Activated naive CD4-positive, alpha-beta T cell treated with anti-CD3 and anti-CD28 coated beads for 36 hours (primary cell): Measurements from ENCODE around the gene PAN3. TPM values are rescaled to one million over a fixed set of nuclear protein-coding genes. Genes with fewer than 3 reads are reported as not detected.

ENCODE experiments used
- CTCF ChIA-PET: fragments of 350-600 bp; sonication (Branson Sonifier 250); formaldehyde crosslinking; loops from one replicate; lab custom pipeline; 2021; ENCODE audit warnings: antibody characterized with exemption; lab: Charles Lee
- DNase-seq: peaks from one replicate; pipeline ENCODE4 v3.0.0-alpha.2; 2020
- H3K27ac Mint-ChIP-seq: one replicate; pipeline ENCODE4 v1.8.0; 2021; ENCODE audit warnings: mild to moderate bottlenecking, mixed read lengths
- H3K27me3 Mint-ChIP-seq: one replicate; pipeline ENCODE4 v1.8.0; 2021; ENCODE audit warnings: low read depth, mixed read lengths
- H3K36me3 Mint-ChIP-seq: one replicate; pipeline ENCODE4 v1.8.0; 2021; ENCODE audit warnings: low read depth, mixed read lengths
- H3K4me1 Mint-ChIP-seq: one replicate; pipeline ENCODE4 v1.8.0; 2021; ENCODE audit warnings: low read depth, mixed read lengths
- H3K4me3 Mint-ChIP-seq: one replicate; pipeline ENCODE4 v1.8.0; 2021; ENCODE audit warnings: mild to moderate bottlenecking, moderate library complexity, mixed read lengths
- H3K9me3 Mint-ChIP-seq: one replicate; pipeline ENCODE4 v1.8.0; 2021; ENCODE audit warnings: mixed read lengths
- intact Hi-C: fragments of 100-400 bp; cut with micrococcal nuclease; formaldehyde crosslinking; loops from one replicate; pipeline ENCODE4 v1.15.1; 2023
- total RNA-seq, 2 experiments: library from RNA; stranded (reverse); gene quantifications; one replicate each; pipeline ENCODE4 v1.2.3, GENCODE V29; 2021

PAN3 gene
- total RNA-seq, 2 experiments from 2014 or later, result 21.2 to 21.7 TPM

DNA sequence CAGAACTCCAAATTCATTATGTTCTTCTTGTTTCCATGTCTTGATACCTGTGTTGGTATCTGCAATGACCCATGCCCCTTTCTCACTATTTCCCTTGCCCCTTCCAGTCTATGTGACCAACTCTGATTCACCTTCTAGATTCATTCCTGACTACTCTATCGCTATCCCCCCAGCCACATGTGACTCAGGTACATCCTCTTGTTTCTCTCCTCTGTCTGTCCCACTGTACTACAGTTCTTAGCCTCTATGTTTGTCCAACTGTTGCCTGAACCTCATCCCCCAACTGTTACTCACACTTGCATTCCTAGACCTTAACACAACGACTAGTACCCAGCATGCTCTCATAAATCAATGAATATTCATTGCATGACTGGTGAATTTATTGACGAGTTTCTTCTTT lies 27.9 kb upstream of the PAN3 start:
- Mint-ChIP-seq H3K4me1 (no peaks in the 10 kb centered on the region), H3K9me3 (no peaks in the 10 kb centered on the region), H3K27ac (no peak overlapping the region), H3K36me3 (no peaks in the 10 kb centered on the region), H3K4me3 (no peak overlapping the region), H3K27me3 (peaks cover 2% of the 10 kb centered on the region)
- CTCF ChIA-PET, result no interaction called here
- DNase-seq, result no peak
- intact Hi-C loops, result no loop called here

DNA sequence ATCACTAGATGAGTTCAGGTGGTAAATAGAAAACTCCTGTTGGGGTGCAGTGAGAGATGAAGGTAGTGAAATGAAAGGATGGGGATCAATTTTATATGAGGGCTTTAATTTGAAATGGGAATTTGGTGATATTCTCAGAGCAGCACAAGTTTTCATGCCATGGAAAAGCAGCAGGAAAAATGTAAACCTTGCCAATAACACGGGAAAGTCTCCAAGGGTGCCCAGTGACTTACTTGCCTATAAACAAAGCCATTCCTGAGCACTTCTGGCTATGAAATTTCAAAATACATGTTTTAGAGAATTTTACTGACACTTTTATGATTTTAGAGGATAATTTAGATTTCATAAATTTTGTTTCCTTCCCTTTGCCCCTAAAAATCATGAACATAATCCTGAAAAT lies 21.6 kb upstream of the PAN3 start:
- H3K36me3 Mint-ChIP-seq, result no peaks in the 10 kb centered on the region
- DNase-seq, result no peak
- CTCF ChIA-PET, result no interaction called here
- H3K4me1 Mint-ChIP-seq, result no peaks in the 10 kb centered on the region
- H3K4me3 Mint-ChIP-seq, result no peak overlapping the region
- H3K9me3 Mint-ChIP-seq, result no peaks in the 10 kb centered on the region
- intact Hi-C loops, result no loop called here
- H3K27me3 Mint-ChIP-seq, result peaks cover 4% of the 10 kb centered on the region
- no peak overlapping the region for H3K27ac Mint-ChIP-seq

DNA sequence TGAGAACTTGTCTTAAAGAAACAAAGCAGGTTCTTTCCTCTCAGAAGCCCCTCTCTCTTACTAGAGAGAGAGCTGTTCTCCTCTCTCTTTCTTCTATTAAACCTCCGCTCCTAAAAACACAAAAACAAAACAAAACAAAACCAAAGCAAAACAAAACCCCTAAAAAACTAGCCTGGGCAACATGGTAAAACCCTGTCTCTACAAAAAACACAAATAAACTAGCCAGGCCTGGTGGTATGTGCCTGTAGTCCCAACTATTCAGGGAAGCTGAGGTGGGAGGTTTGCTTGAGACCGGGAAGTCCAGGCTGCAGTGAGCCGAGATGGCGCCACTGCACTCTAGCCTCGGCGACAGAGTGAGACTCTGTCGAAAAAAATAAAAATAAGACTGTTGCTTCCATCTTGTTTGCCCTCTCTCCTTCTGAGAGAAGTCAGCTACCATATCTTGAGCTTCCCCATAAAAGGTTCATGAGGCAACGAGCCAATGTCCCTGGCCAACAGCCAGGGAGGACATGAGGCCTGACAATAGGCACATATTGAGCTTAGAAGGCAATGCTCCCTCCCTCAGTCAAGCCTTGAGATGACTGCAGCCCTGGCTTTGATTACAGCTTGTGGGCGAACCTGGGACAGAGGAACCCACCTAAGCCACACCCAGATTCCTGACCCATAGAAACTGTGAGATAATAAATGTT lies 20.5 kb upstream of the PAN3 start:
- Mint-ChIP-seq H3K9me3 (no peaks in the 10 kb centered on the region), H3K4me3 (no peak overlapping the region), H3K4me1 (peaks cover 5% of the 10 kb centered on the region), H3K27ac (no peak overlapping the region), H3K27me3 (peaks cover 4% of the 10 kb centered on the region), H3K36me3 (no peaks in the 10 kb centered on the region)
- DNase-seq, result no peak
- CTCF ChIA-PET, result no interaction called here
- intact Hi-C loops, result no loop called here

DNA sequence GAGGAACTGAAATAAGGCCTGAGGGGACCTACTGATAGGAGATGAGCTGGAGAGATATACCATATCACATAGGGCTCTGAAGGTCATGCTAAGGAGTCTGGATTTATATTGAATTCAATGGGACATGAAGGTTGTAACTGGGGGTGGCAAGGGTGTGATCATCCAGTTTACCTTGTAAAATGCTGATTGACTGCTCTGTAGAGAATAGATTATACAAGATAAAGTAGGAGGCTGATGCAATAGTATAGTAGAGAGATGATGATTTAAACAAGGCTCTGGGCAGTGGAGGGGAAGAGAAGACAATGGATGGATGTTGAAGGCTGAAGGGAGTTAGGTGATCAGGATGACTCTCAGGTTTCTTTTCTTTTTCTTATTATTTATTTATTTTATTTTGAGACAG lies 18.0 kb upstream of the PAN3 start:
- intact Hi-C loops, result no loop called here
- peaks cover 5% of the 10 kb centered on the region for H3K4me1 Mint-ChIP-seq
- no peaks in the 10 kb centered on the region for H3K9me3 Mint-ChIP-seq
- H3K36me3 Mint-ChIP-seq, result no peaks in the 10 kb centered on the region
- H3K4me3 Mint-ChIP-seq, result no peak overlapping the region
- H3K27me3 Mint-ChIP-seq, result peaks cover 4% of the 10 kb centered on the region
- no peak for DNase-seq
- CTCF ChIA-PET, result interaction anchor here (0.7 kb wide), 1 partner anchor 66 kb away, joined by 4 read pairs; no protein-coding TSS in a partner anchor
- no peak overlapping the region for H3K27ac Mint-ChIP-seq

DNA sequence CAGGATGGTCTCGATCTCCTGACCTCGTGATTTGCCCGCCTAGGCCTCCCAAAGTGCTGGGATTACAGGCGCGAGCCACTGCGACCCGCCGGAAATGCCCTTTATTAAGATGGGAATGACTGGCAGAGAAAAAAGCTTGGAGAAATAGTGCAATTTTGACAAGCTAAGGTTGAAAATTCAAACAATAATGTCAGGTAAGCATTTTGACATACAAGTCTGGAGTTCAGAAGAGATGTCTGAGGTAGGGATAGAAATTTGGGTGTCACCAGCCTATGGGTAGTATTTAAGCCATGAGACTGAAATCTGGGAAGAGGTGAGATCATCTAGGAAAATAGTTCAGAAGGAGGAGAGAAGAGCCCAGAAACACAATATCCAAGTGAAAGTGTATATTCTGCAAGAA lies 17.1 kb upstream of the PAN3 start:
- Mint-ChIP-seq H3K4me3 (no peak overlapping the region), H3K9me3 (no peaks in the 10 kb centered on the region), H3K4me1 (peaks cover 5% of the 10 kb centered on the region), H3K36me3 (no peaks in the 10 kb centered on the region), H3K27me3 (peaks cover 4% of the 10 kb centered on the region), H3K27ac (no peak overlapping the region)
- CTCF ChIA-PET, result interaction anchor here (0.7 kb wide), 1 partner anchor 389 kb away, joined by 3 read pairs; no protein-coding TSS in a partner anchor
- intact Hi-C loops, result no loop called here
- DNase-seq, result no peak

DNA sequence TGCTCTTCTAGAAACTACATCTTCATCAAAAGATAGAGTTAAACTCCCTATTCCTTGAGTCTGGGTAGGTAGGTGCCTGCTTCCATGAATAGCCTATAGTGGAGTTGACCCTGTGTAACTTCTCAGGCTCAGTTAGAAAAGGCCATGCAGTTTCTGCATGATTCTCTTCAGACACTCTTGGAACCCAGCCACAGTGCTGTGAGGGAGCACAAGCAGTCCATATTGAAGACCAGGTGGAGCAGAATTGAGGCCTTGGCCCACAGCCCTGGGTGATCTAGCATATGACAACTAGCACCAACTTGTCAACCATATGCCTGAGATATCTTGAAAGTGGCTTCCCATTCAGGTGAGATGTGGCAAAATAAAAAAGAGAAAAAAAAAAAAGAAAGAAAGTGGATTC lies 10.3 kb upstream of the PAN3 start:
- CTCF ChIA-PET, result no interaction called here
- Mint-ChIP-seq H3K4me3 (no peak overlapping the region), H3K4me1 (no peaks in the 10 kb centered on the region), H3K9me3 (no peaks in the 10 kb centered on the region), H3K27me3 (peaks cover 2% of the 10 kb centered on the region), H3K36me3 (no peaks in the 10 kb centered on the region), H3K27ac (no peak overlapping the region)
- no peak for DNase-seq
- intact Hi-C loops, result no loop called here

DNA sequence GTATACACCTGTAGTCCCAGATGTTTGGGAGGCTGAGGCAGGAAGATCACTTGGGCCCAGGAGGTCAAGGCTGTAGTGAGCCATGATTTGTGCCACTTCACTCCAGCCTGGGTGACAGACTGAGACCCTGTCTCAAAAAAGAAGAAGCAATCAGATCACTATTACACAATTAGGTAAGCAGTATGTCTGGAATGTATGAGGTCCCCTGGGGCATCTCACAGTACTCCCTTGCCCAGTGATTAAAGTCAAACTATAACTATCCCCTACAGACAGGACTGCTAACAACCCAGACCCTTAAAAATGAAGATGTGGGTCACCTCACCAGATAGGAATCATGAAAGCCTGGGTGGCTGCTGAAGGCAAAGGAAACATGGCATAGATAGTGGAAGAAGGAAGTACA lies 9.4 kb upstream of the PAN3 start:
- intact Hi-C loops, result no loop called here
- no peaks in the 10 kb centered on the region for H3K9me3 Mint-ChIP-seq
- CTCF ChIA-PET, result no interaction called here

DNA sequence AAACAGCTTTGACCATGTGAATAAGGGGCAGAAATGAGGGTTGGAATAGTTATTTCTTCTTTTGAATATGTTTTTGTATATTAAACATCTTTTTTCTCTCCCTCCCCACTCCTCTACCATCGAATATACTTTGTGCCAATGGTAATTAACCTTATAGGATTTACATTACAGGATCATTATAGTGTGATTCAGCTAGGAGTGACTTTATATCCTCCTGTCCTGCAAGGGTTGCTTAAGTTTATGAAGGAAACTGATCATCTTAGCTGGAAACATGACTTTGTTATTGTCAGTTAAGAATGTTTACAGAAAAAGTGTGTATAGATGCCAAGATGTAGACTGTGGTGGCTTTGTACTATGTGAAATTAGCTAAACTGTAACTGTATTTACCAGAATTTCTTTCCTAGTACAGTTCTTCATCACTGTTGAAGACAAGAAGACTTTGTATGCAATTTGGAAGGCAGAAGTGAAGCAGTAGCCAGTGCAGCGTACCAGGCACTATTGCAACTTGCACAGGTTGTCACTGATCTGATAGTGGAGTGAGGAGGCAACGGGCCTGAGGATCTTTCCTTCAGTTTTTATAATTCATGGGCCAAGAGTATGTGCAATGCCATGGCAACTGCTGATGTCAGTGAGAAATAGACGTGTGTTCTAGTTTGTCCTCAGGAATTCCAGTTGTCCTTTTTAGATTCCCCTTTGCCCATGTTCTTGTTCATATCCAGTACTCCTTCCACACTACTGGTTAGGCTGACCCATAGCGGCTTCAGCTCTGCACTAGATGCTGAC lies 8.2 kb upstream of the PAN3 start:
- H3K27ac Mint-ChIP-seq, result no peak overlapping the region
- no peaks in the 10 kb centered on the region for H3K9me3 Mint-ChIP-seq
- no peak for DNase-seq
- no peaks in the 10 kb centered on the region for H3K4me1 Mint-ChIP-seq
- peaks cover 2% of the 10 kb centered on the region for H3K27me3 Mint-ChIP-seq
- intact Hi-C loops, result no loop called here
- CTCF ChIA-PET, result interaction anchor here (0.9 kb wide), 1 partner anchor 72 kb away, joined by 3 read pairs; no protein-coding TSS in a partner anchor
- no peak overlapping the region for H3K4me3 Mint-ChIP-seq
- no peaks in the 10 kb centered on the region for H3K36me3 Mint-ChIP-seq

More for the DNA sequence above, 9.4 kb upstream of the PAN3 start:
- Mint-ChIP-seq H3K36me3 (no peaks in the 10 kb centered on the region), H3K4me3 (no peak overlapping the region), H3K27me3 (peaks cover 2% of the 10 kb centered on the region), H3K27ac (no peak overlapping the region), H3K4me1 (no peaks in the 10 kb centered on the region)
- no peak for DNase-seq

DNA sequence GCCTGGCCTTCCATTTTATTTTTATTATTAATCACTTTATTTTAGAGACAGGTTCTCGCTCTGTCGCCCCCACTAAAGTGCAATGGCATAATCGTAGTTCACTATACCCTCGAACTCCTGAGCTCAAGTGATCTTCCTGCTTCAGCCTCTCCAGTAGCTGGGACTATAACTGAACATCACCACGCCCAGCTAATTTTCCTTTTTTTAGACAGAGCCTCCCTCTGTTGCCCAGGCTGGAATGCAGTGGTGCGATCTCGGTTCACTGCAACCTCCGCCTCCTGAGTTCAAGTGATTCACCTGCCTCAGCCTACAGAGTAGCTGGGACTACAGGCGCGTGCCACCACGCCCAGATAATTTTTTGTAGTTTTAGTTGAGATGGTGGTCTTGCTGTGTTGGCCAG lies 6.7 kb upstream of the PAN3 start:
- intact Hi-C loops, result no loop called here
- CTCF ChIA-PET, result no interaction called here
- no peak for DNase-seq
- Mint-ChIP-seq H3K27ac (no peak overlapping the region), H3K9me3 (no peaks in the 10 kb centered on the region), H3K27me3 (peaks cover 2% of the 10 kb centered on the region), H3K36me3 (no peaks in the 10 kb centered on the region), H3K4me3 (no peak overlapping the region), H3K4me1 (peaks cover 2% of the 10 kb centered on the region)

DNA sequence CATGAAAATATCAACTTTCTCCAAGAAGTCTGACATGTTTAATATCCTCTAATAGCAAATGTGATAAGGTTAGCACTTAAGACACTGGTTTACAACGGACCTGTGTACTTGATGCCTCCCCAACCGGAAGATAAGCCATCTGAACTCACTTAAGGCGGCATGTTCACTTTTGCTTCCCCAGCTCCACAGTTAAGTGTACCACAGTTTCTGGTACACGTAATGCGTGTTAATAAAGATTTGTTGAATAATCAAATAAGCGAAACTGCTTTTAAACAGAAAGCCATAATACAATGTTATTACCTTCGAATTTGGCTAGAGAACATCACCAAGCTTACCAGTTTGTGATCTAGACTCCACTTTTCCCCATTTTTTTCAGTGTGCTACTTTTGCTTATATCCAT lies 1.4 kb upstream of the PAN3 start:
- Mint-ChIP-seq H3K27me3 (no peaks in the 10 kb centered on the region), H3K36me3 (no peaks in the 10 kb centered on the region), H3K9me3 (no peaks in the 10 kb centered on the region), H3K27ac (peak overlapping the region; percentile 96), H3K4me1 (peaks cover 25% of the 10 kb centered on the region), H3K4me3 (peak overlapping the region; percentile 77)
- DNase-seq, result peak; percentile 25
- CTCF ChIA-PET, result no interaction called here
- intact Hi-C loops, result loop anchor here (5.0 kb wide), 2 partner anchors 500 to 885 kb away; partner anchors contain the start of gene RPL21

DNA sequence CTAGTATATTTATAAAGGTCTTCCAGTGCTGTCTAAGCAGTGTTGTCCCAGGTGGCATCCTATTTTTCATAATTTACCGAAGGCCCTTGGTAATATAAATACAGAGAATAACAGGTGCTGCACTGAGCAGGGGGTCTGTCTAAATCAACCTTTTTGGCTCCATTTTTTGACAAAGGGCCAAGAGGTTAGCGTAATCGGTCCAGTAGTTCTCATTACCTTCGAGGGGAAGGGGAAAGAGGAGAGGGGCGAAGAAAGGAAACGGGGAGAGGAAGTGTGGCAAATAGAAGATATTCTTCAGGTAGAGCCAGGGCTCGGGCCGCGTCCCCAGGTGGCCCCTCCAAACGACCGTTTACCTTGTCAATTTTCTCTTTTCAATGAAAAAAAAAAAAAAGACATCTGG lies 749 bp upstream of the PAN3 start:
- H3K27ac Mint-ChIP-seq, result peak overlapping the region; percentile 96
- intact Hi-C loops, result loop anchor here (5.0 kb wide), 2 partner anchors 500 to 885 kb away; partner anchors contain the start of gene RPL21
- H3K27me3 Mint-ChIP-seq, result no peaks in the 10 kb centered on the region
- H3K4me1 Mint-ChIP-seq, result peaks cover 31% of the 10 kb centered on the region
- DNase-seq, result peak; percentile 5
- H3K4me3 Mint-ChIP-seq, result peak overlapping the region; percentile 77
- CTCF ChIA-PET, result no interaction called here
- no peaks in the 10 kb centered on the region for H3K9me3 Mint-ChIP-seq
- H3K36me3 Mint-ChIP-seq, result no peaks in the 10 kb centered on the region

DNA sequence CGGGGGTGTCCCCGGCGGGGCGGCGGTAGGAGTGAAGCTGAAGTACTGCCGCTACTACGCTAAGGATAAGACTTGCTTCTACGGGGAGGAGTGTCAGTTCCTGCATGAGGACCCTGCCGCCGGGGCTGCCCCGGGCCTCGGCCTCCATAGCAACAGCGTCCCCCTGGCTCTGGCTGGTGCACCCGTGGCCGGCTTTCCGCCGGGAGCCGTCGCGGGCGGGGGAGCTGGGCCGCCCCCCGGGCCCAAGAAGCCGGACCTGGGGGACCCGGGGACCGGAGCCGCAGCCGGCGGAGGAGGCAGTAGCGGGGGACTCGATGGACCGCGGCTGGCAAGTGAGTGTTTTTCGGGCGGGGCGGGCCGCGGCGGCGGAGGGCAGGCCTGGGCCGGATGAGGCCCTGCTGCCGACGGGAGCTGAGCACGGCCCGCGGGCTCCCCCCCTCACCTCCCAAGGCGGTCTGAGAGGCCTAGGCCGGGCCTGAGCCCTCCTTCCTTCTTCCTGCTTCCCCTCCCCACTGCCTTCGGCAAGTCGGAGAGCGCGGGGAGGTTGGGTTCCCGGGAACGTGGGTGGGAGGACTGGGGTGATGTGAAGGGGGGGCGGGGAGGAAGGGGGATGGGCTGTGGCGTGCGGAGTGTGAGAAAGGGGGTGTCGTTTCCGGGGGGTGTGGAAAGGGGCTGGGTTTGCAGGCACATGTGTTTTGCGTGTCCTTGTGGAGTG lies 568 bp downstream of the PAN3 start:
- peaks cover 42% of the 10 kb centered on the region for H3K4me1 Mint-ChIP-seq
- no peaks in the 10 kb centered on the region for H3K9me3 Mint-ChIP-seq
- H3K27me3 Mint-ChIP-seq, result no peaks in the 10 kb centered on the region
- peak overlapping the region; percentile 89 for H3K27ac Mint-ChIP-seq
- CTCF ChIA-PET, result interaction anchor here (1.0 kb wide), 1 partner anchor 68 kb away, joined by 3 read pairs; no protein-coding TSS in a partner anchor
- peak overlapping the region; percentile 77 for H3K4me3 Mint-ChIP-seq
- DNase-seq, result peak; percentile 89
- intact Hi-C loops, result loop anchor here (1.0 to 5.0 kb wide), 13 partner anchors 8 to 887 kb away; partner anchors contain the start of genes FLT3, GTF3A, MTIF3 and POLR1D
- no peaks in the 10 kb centered on the region for H3K36me3 Mint-ChIP-seq
